Mesodermal cell (in vitro differentiated cells): ENCODE data around the gene OTOGL.
"Not testable (repeated sequence)": the region's sequence is repeated elsewhere in the genome, so short reads cannot be mapped to it uniquely, and the experiment has no call there.

Source experiments
- H3K27ac ChIP-seq: 2 replicates; pipeline ENCODE4 v1.7.0; 2013; ENCODE audit warnings: mild to moderate bottlenecking, low read depth, low read length, moderate library complexity; ENCODE audit not compliant: severe bottlenecking
- H3K36me3 ChIP-seq: 2 replicates; pipeline ENCODE4 v1.7.1; 2013; ENCODE audit warnings: mild to moderate bottlenecking, low read length, moderate library complexity; ENCODE audit not compliant: control insufficient read depth, insufficient read depth
- H3K4me1 ChIP-seq: one replicate; pipeline ENCODE4 v1.7.1; 2013; ENCODE audit warnings: mild to moderate bottlenecking, low read length; ENCODE audit not compliant: insufficient read depth, control insufficient read depth, poor library complexity, severe bottlenecking
- H3K4me3 ChIP-seq: 2 replicates; pipeline ENCODE4 v1.7.0; 2013; ENCODE audit warnings: low read length, control low read depth, mild to moderate bottlenecking; ENCODE audit not compliant: insufficient read depth, poor library complexity, severe bottlenecking; ENCODE audit errors: extremely low read depth
- H3K9me3 ChIP-seq: 2 replicates; pipeline ENCODE4 v1.7.1; 2013; ENCODE audit warnings: mild to moderate bottlenecking, low read length, moderate library complexity; ENCODE audit not compliant: control insufficient read depth
- WGBS, 2 experiments: methylation state at CpG; one replicate each; pipeline ENCODE4 v1.1.5; 2013; ENCODE audit warnings: missing lambda C conversion rate in 2 of 2; ENCODE audit not compliant: insufficient coverage in 2 of 2; 5-methylcytosine and 5-hydroxymethylcytosine counted together

The OTOGL gene

GRCh38 chr12:80249581-80249980 lies 150.2 kb downstream of the OTOGL start:
- not testable (repeated sequence) for H3K4me3 ChIP-seq, H3K27ac ChIP-seq, H3K36me3 ChIP-seq, H3K9me3 ChIP-seq, H3K4me1 ChIP-seq
- 58 to 81% methylated on average over 12 to 18 of the region's 20 CpGs for WGBS, 2 experiments

GRCh38 chr12:80257920-80258319 lies 158.6 kb downstream of the OTOGL start:
- H3K27ac ChIP-seq = no peak overlapping the region
- H3K9me3 ChIP-seq = no peaks in the 10 kb centered on the region
- no peaks in the 10 kb centered on the region for H3K4me1 ChIP-seq
- H3K36me3 ChIP-seq = no peaks in the 10 kb centered on the region
- H3K4me3 ChIP-seq = no peak overlapping the region
- WGBS, 2 experiments = 100% methylated on average over 1 of the region's 2 CpGs; no CpG with 5 or more reads in 1 of the 2 experiments

- no peaks in the 10 kb centered on the region for H3K4me1 ChIP-seq
- no peaks in the 10 kb centered on the region for H3K9me3 ChIP-seq
- no peak overlapping the region for H3K27ac ChIP-seq
- 76% methylated on average over 3 of the region's 4 CpGs; no CpG with 5 or more reads in 1 of the 2 experiments for WGBS, 2 experiments
- H3K4me3 ChIP-seq = no peak overlapping the region
- no peaks in the 10 kb centered on the region for H3K36me3 ChIP-seq
These were observed 160.9 kb downstream of the OTOGL start for GRCh38 chr12:80260269-80260668.

- no peaks in the 10 kb centered on the region for H3K9me3 ChIP-seq
- H3K4me3 ChIP-seq = no peak overlapping the region
- no peak overlapping the region for H3K27ac ChIP-seq
- H3K4me1 ChIP-seq = no peaks in the 10 kb centered on the region
- H3K36me3 ChIP-seq = no peaks in the 10 kb centered on the region
- WGBS, 2 experiments = 88% methylated on average over 2 of the region's 3 CpGs; no CpG with 5 or more reads in 1 of the 2 experiments
These were observed 162.1 kb downstream of the OTOGL start for GRCh38 chr12:80261403-80261802.

- H3K9me3 ChIP-seq = no peaks in the 10 kb centered on the region
- H3K27ac ChIP-seq = no peak overlapping the region
- no peaks in the 10 kb centered on the region for H3K36me3 ChIP-seq
- WGBS, 2 experiments = no CpG with 5 or more reads among the region's 1 CpG
- no peak overlapping the region for H3K4me3 ChIP-seq
- no peaks in the 10 kb centered on the region for H3K4me1 ChIP-seq
These were observed 163.0 kb downstream of the OTOGL start for GRCh38 chr12:80262346-80262745.

- no peaks in the 10 kb centered on the region for H3K36me3 ChIP-seq
- H3K4me1 ChIP-seq = no peaks in the 10 kb centered on the region
- no peak overlapping the region for H3K4me3 ChIP-seq
- H3K9me3 ChIP-seq = no peaks in the 10 kb centered on the region
- 50 to 100% methylated on average over 1 of the region's 4 CpGs for WGBS, 2 experiments
- H3K27ac ChIP-seq = no peak overlapping the region
These were observed 163.4 kb downstream of the OTOGL start for GRCh38 chr12:80262771-80263170.

GRCh38 chr12:80264386-80264785 lies 165.0 kb downstream of the OTOGL start:
- H3K9me3 ChIP-seq = no peaks in the 10 kb centered on the region
- no peak overlapping the region for H3K27ac ChIP-seq
- peaks cover 11% of the 10 kb centered on the region for H3K4me1 ChIP-seq
- no peak overlapping the region for H3K4me3 ChIP-seq
- H3K36me3 ChIP-seq = no peaks in the 10 kb centered on the region

- Histone ChIP-seq H3K36me3 (no peaks in the 10 kb centered on the region), H3K4me3 (no peak overlapping the region), H3K9me3 (no peaks in the 10 kb centered on the region), H3K27ac (no peak overlapping the region), H3K4me1 (peaks cover 15% of the 10 kb centered on the region)
- WGBS, 2 experiments = 71 to 100% methylated on average over 1 to 3 of the region's 5 CpGs
These were observed 165.6 kb downstream of the OTOGL start for GRCh38 chr12:80264891-80265290.

- peaks cover 15% of the 10 kb centered on the region for H3K4me1 ChIP-seq
- peak overlapping the region; percentile 30 for H3K27ac ChIP-seq
- H3K4me3 ChIP-seq = no peak overlapping the region
- no peaks in the 10 kb centered on the region for H3K9me3 ChIP-seq
- H3K36me3 ChIP-seq = no peaks in the 10 kb centered on the region
These were observed 169.8 kb downstream of the OTOGL start for GRCh38 chr12:80268924-80269749.

GRCh38 chr12:80269803-80270552 lies 170.6 kb downstream of the OTOGL start:
- no peaks in the 10 kb centered on the region for H3K9me3 ChIP-seq
- 0% methylated on average over 1 of the region's 5 CpGs; no CpG with 5 or more reads in 1 of the 2 experiments for WGBS, 2 experiments
- H3K4me3 ChIP-seq = no peak overlapping the region
- H3K36me3 ChIP-seq = no peaks in the 10 kb centered on the region
- peaks cover 15% of the 10 kb centered on the region for H3K4me1 ChIP-seq
- H3K27ac ChIP-seq = no peak overlapping the region

GRCh38 chr12:80271780-80272179 lies 172.4 kb downstream of the OTOGL start:
- no peak overlapping the region for H3K4me3 ChIP-seq
- H3K36me3 ChIP-seq = no peaks in the 10 kb centered on the region
- H3K9me3 ChIP-seq = no peaks in the 10 kb centered on the region
- H3K4me1 ChIP-seq = peaks cover 15% of the 10 kb centered on the region
- H3K27ac ChIP-seq = no peak overlapping the region
